Neural cell (in vitro differentiated cells): ENCODE data around the gene TUBB4B. TPM values are rescaled to one million over a fixed set of nuclear protein-coding genes. Genes with fewer than 3 reads are reported as not detected.

Experiments
- H2AFZ ChIP-seq: fragments of 200-600, 300-800 bp; sonication (generic), shearing (Covaris generic); 2 replicates; pipeline ENCODE4 v1.6.0; 2014; ENCODE audit warnings: low read depth, mild to moderate bottlenecking, antibody characterized with exemption, low read length, moderate library complexity
- H3F3A ChIP-seq: fragments of 200-600 bp; shearing (Covaris generic); 2 replicates; pipeline ENCODE4 v1.6.1; 2016; ENCODE audit warnings: mild to moderate bottlenecking, moderate library complexity, mixed read lengths, antibody characterized with exemption, low read length; ENCODE audit not compliant: insufficient read depth, poor library complexity, severe bottlenecking
- H3K27ac ChIP-seq: fragments of 200-600, 300-800 bp; sonication (generic), shearing (Covaris generic); 2 replicates; pipeline ENCODE4 v1.5.1; 2014; ENCODE audit warnings: mild to moderate bottlenecking, low read length, moderate library complexity
- H3K27me3 ChIP-seq: fragments of 300-800, 200-600 bp; sonication (generic), shearing (Covaris generic); 2 replicates; pipeline ENCODE4 v1.6.0; 2014; ENCODE audit warnings: mild to moderate bottlenecking, low read depth, low read length, moderate library complexity; ENCODE audit not compliant: insufficient read depth
- H3K36me3 ChIP-seq: fragments of 300-800, 200-600 bp; sonication (generic), shearing (Covaris generic); 2 replicates; pipeline ENCODE4 v1.5.1; 2014; ENCODE audit warnings: mild to moderate bottlenecking, antibody characterized with exemption, low read length, moderate library complexity; ENCODE audit not compliant: insufficient read depth
- H3K4me2 ChIP-seq: fragments of 300-800, 200-600 bp; sonication (generic), shearing (Covaris generic); 2 replicates; pipeline ENCODE4 v1.6.0; 2014; ENCODE audit warnings: mild to moderate bottlenecking, low read length
- H3K4me3 ChIP-seq: fragments of 300-800, 200-600 bp; sonication (generic), shearing (Covaris generic); 2 replicates; pipeline ENCODE4 v1.5.1; 2014; ENCODE audit warnings: mild to moderate bottlenecking, low read length, moderate library complexity
- H3K79me2 ChIP-seq: fragments of 200-600 bp; shearing (Covaris generic); replicated peaks from 2 replicates; pipeline ENCODE4 v1.6.0; 2014; ENCODE audit warnings: mild to moderate bottlenecking, low read length, moderate library complexity; ENCODE audit not compliant: insufficient read depth
- H3K9ac ChIP-seq: fragments of 300-800, 200-600 bp; sonication (generic), shearing (Covaris generic); 2 replicates; pipeline ENCODE4 v1.6.1; 2016; ENCODE audit warnings: mild to moderate bottlenecking, low read length, mixed read lengths
- H3K9me2 ChIP-seq: fragments of 200-600 bp; shearing (Covaris generic); 2 replicates; pipeline ENCODE4 v1.6.1; 2016; ENCODE audit warnings: mild to moderate bottlenecking, low read length, mixed read lengths; ENCODE audit not compliant: insufficient read depth
- H3K9me3 ChIP-seq: fragments of 200-600, 300-800 bp; sonication (generic), shearing (Covaris generic); 2 replicates; pipeline ENCODE4 v1.6.1; 2016; ENCODE audit warnings: mild to moderate bottlenecking, mixed run types, low read length, moderate library complexity, mixed read lengths
- H4K20me1 ChIP-seq: fragments of 200-600 bp; shearing (Covaris generic); 2 replicates; pipeline ENCODE4 v1.6.1; 2016; ENCODE audit warnings: mild to moderate bottlenecking, mixed run types; ENCODE audit not compliant: insufficient read depth
- EP300 ChIP-seq: fragments of 450-650 bp; conservative IDR thresholded peaks from 2 replicates; pipeline ENCODE4 v1.6.1; 2014; ENCODE audit warnings: antibody characterized with exemption, mild to moderate bottlenecking, moderate library complexity; ENCODE audit not compliant: poor library complexity, severe bottlenecking
- POLR2AphosphoS5 ChIP-seq: IDR thresholded peaks from 2 replicates; pipeline ENCODE4 v1.6.1; 2012
- RAD21 ChIP-seq: fragments of 450-650 bp; conservative IDR thresholded peaks from 2 replicates; pipeline ENCODE4 v1.6.1; 2014; ENCODE audit warnings: antibody characterized with exemption, mild to moderate bottlenecking, moderate library complexity
- SMC3 ChIP-seq: fragments of 450-650 bp; conservative IDR thresholded peaks from 2 replicates; pipeline ENCODE4 v1.6.1; 2014; ENCODE audit warnings: antibody characterized with exemption, mild to moderate bottlenecking, moderate library complexity; ENCODE audit not compliant: poor library complexity
- polyA plus RNA-seq: library from polyadenylated mRNA; depleted of rRNA; stranded (reverse); fragments of >200 nt; gene quantifications from 2 replicates; pipeline ENCODE4 v1.2.3, GENCODE V29; 2014
- TF ChIP-seq, protein P1 (sequence below): IDR thresholded peaks from 2 replicates; pipeline ENCODE4 v1.6.1; 2012; ENCODE audit warnings: borderline replicate concordance
- TF ChIP-seq, protein P2 (sequence below): fragments of 450-650 bp; IDR thresholded peaks from 2 replicates; pipeline ENCODE4 v1.5.1; 2014; ENCODE audit warnings: antibody characterized with exemption, mild to moderate bottlenecking, moderate library complexity; ENCODE audit not compliant: poor library complexity, severe bottlenecking

TUBB4B gene
- polyA plus RNA-seq, 1 donor from 2014 or later: 60.3 TPM

DNA sequence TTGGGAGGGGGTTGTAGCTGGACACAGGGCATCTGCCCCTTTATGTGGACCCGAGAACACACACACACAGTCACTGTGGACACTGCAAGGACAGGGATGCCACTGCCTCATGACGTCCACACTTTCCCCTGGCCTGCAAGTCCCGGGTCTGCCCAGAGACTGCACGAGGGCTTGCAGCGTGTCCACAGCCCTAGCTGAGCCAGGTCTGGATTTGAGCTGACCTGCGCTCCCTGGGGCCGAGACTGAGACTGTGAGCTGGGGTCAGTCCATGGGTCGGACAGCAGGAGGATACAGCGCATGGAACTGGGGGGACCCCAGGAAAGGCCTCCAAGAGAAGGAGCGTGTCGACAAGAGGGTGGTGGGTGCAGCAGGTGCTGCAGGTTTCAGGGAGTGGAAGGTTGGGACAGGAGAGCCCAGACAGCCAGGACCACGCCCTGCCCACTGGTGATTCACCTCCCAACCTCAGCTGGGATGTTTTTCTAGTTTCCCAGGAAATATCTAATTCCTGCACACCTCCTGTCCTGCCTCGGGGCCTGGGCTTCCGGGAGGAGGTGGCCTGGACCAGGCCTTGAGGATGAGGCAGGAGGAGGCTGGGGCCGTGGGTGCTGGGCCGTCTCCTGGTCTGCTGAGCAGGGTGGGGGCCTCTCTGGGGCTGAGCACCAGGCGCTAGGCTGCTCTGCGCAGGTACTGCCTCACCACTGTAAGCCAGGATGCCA is 14.6 kb upstream of the TUBB4B start:
- Histone ChIP-seq H3K4me2 (no peak overlapping the region), H4K20me1 (no peaks in the 10 kb centered on the region), H3K27me3 (no peaks in the 10 kb centered on the region), H3K79me2 (no peaks in the 10 kb centered on the region), H3F3A (no peaks in the 10 kb centered on the region), H3K27ac (no peak overlapping the region), H2AFZ (no peak overlapping the region), H3K9ac (no peak overlapping the region), H3K9me2 (no peaks in the 10 kb centered on the region), H3K4me3 (no peak overlapping the region), H3K9me3 (no peaks in the 10 kb centered on the region), H3K36me3 (no peaks in the 10 kb centered on the region)
- TF ChIP-seq EP300 (no peak), SMC3 (no peak), POLR2AphosphoS5 (no peak), RAD21 (no peak)
- TF ChIP-seq, protein P1, sequence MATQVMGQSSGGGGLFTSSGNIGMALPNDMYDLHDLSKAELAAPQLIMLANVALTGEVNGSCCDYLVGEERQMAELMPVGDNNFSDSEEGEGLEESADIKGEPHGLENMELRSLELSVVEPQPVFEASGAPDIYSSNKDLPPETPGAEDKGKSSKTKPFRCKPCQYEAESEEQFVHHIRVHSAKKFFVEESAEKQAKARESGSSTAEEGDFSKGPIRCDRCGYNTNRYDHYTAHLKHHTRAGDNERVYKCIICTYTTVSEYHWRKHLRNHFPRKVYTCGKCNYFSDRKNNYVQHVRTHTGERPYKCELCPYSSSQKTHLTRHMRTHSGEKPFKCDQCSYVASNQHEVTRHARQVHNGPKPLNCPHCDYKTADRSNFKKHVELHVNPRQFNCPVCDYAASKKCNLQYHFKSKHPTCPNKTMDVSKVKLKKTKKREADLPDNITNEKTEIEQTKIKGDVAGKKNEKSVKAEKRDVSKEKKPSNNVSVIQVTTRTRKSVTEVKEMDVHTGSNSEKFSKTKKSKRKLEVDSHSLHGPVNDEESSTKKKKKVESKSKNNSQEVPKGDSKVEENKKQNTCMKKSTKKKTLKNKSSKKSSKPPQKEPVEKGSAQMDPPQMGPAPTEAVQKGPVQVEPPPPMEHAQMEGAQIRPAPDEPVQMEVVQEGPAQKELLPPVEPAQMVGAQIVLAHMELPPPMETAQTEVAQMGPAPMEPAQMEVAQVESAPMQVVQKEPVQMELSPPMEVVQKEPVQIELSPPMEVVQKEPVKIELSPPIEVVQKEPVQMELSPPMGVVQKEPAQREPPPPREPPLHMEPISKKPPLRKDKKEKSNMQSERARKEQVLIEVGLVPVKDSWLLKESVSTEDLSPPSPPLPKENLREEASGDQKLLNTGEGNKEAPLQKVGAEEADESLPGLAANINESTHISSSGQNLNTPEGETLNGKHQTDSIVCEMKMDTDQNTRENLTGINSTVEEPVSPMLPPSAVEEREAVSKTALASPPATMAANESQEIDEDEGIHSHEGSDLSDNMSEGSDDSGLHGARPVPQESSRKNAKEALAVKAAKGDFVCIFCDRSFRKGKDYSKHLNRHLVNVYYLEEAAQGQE: no peak

DNA sequence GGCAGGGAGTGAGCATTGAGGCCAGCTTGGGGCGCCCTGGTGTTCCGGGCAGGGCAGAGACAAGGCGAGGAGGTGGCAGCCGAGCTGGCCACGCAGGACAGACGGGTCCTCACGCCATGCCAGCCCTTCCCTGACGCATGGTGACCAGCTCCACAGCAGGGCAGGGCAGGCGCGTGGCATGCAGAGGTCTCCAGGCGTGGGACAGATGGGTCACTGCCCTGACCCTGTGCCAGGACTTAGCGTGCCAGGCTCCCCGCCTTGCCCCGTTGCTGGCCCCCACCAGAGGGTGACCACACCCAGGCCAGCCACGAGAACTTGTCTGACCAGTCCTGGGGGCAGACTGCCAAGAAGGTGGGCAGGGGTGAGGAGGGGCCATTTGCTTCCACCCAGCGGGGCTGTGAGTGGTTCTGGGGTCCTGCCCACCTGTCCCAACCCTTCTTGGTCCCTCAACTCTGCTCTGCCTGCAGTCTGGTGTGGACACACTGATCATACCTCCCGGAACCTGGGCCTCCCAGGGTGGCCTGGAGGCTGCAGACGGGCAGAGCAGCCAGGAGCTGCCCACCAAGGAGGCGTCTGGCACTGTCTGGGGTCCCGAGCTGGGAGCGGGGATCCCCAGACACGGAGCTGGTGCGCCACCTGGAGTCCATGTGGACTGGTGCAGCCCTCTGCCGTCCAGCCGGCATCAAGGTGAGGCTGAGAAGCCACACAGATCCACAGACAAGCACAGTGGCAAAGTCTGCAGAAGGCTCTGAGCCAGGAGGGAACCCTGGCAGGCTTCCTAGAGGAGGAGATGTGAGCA is 13.8 kb upstream of the TUBB4B start, which contains the start of gene RNF224:
Gene RNF224, plus strand, starts transcription at position 449 of the 799 bp plus-strand sequence. CDS start 834 bp downstream, outside the sequence.
- Histone ChIP-seq H3K27ac (no peak within 1 kb of the TSS), H3K9ac (no peak within 1 kb of the TSS)

More for the DNA sequence above, 13.8 kb upstream of the TUBB4B start, which contains the start of gene RNF224:
- Histone ChIP-seq H3K27me3 (no peaks in the 10 kb centered on the region), H3K9me3 (no peaks in the 10 kb centered on the region), H3K36me3 (no peaks in the 10 kb centered on the region), H2AFZ (no peak within 1 kb of the TSS), H3K79me2 (no peaks in the 10 kb centered on the region), H3F3A (no peaks in the 10 kb centered on the region), H3K9me2 (no peaks in the 10 kb centered on the region), H3K4me2 (no peak within 1 kb of the TSS), H3K4me3 (no peak within 1 kb of the TSS), H4K20me1 (no peaks in the 10 kb centered on the region)
- TF ChIP-seq SMC3 (peak; percentile 90), RAD21 (peak; percentile 90), POLR2AphosphoS5 (no peak)
- TF ChIP-seq, protein P1: no peak
- TF ChIP-seq, protein P2, sequence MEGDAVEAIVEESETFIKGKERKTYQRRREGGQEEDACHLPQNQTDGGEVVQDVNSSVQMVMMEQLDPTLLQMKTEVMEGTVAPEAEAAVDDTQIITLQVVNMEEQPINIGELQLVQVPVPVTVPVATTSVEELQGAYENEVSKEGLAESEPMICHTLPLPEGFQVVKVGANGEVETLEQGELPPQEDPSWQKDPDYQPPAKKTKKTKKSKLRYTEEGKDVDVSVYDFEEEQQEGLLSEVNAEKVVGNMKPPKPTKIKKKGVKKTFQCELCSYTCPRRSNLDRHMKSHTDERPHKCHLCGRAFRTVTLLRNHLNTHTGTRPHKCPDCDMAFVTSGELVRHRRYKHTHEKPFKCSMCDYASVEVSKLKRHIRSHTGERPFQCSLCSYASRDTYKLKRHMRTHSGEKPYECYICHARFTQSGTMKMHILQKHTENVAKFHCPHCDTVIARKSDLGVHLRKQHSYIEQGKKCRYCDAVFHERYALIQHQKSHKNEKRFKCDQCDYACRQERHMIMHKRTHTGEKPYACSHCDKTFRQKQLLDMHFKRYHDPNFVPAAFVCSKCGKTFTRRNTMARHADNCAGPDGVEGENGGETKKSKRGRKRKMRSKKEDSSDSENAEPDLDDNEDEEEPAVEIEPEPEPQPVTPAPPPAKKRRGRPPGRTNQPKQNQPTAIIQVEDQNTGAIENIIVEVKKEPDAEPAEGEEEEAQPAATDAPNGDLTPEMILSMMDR: peak; percentile 93
